Measurements from ENCODE around the gene IFIT3. TPM values are rescaled to one million over a fixed set of nuclear protein-coding genes. Genes with fewer than 3 reads are reported as not detected.

The IFIT3 gene
- total RNA-seq, 1 experiment from 2014 or later = 0.55 TPM

GRCh38 chr10:89357096-89357495 is 29.3 kb downstream of the IFIT3 start:
- H3K4me2 ChIP-seq (ENCODE audit: insufficient read depth, insufficient read length, low read length) = no peak overlapping the region

More at GRCh38 chr10:89357096-89357495, 29.3 kb downstream of the IFIT3 start:
- no CpG with 5 or more reads among the region's 1 CpG for whole genome bisulfite sequencing (ENCODE audit: extremely low coverage, insufficient read length, low lambda C conversion rate)
- H2AK5ac ChIP-seq (ENCODE audit: insufficient read length, low read length) = no peak overlapping the region
- TF ChIP-seq CTCF (conservative IDR thresholded peaks at IDR 0.05) = no peak
- no peak overlapping the region for H3K4ac ChIP-seq (ENCODE audit: low read depth, low read length)
- H3K23ac ChIP-seq (ENCODE audit: insufficient read length, low read depth, low read length) = no peak overlapping the region
- no peak overlapping the region for H2AFZ ChIP-seq (ENCODE audit: low read length)
- no peak for DNase-seq
- no peak overlapping the region for H3K4me3 Mint-ChIP-seq
- peaks cover 3% of the 10 kb centered on the region; the same call in 1 of the 2 replicates for H3K4me1 ChIP-seq (ENCODE audit: insufficient read depth, low read length)
- H3K27ac ChIP-seq (ENCODE audit: insufficient read length, low read depth, low read length) = no peak overlapping the region
- no peak overlapping the region for H4K5ac ChIP-seq (ENCODE audit: insufficient read length, low read depth, low read length)
- H2BK5ac ChIP-seq (ENCODE audit: insufficient read length, low read length) = no peak overlapping the region
- H4K91ac ChIP-seq (ENCODE audit: insufficient read length, low read depth, low read length) = no peak overlapping the region
- H2BK15ac ChIP-seq (ENCODE audit: low read depth, low read length) = no peak overlapping the region
- no peak overlapping the region; a peak in 1 of 7 replicates for H3K27ac Mint-ChIP-seq
- H3K14ac ChIP-seq (ENCODE audit: insufficient read depth, low read length) = no peak overlapping the region
- no peak overlapping the region for H2BK20ac ChIP-seq (ENCODE audit: low read depth, low read length, poor library complexity, severe bottlenecking)
- no peaks in the 10 kb centered on the region for H3K79me2 ChIP-seq (ENCODE audit: insufficient read depth, low read length)
- H3K79me1 ChIP-seq (ENCODE audit: insufficient read depth, low read depth, low read length, poor library complexity, severe bottlenecking) = no peaks in the 10 kb centered on the region
- H4K8ac ChIP-seq (replicated peaks; ENCODE audit: insufficient read length, low read depth, low read length) = no peak overlapping the region
- no peak overlapping the region for H2BK120ac ChIP-seq (ENCODE audit: low read depth, low read length, poor library complexity, severe bottlenecking)
- H3K36me3 Mint-ChIP-seq (ENCODE audit: insufficient read depth in 1 of 3, low read depth in 3 of 3) = peaks cover 0 to 10% (median 10%) of the 10 kb centered on the region in 3 experiments; a peak in 5 of 7 replicates
- H3K27me3 ChIP-seq (ENCODE audit: insufficient read depth, low read length) = no peaks in the 10 kb centered on the region
- H4K20me1 ChIP-seq (ENCODE audit: control insufficient read depth, insufficient read depth, insufficient read length) = no peaks in the 10 kb centered on the region
- H3K4me1 Mint-ChIP-seq = peaks cover 10 to 16% of the 10 kb centered on the region in 2 experiments
- H3K23me2 ChIP-seq (ENCODE audit: insufficient read length, low read depth, low read length, poor library complexity, severe bottlenecking) = no peaks in the 10 kb centered on the region
- no peak overlapping the region for H3K56ac ChIP-seq (ENCODE audit: insufficient read length, low read depth, low read length)
- no peak overlapping the region for H3K18ac ChIP-seq (ENCODE audit: insufficient read length, low read depth, low read length)
- H2BK12ac ChIP-seq (ENCODE audit: insufficient read length, low read depth, low read length) = no peak overlapping the region
- H3K9ac ChIP-seq (ENCODE audit: extremely low read depth, insufficient read length, low read length) = no peak overlapping the region
- peaks cover 2 to 12% of the 10 kb centered on the region in 2 experiments; a peak in 3 of 5 replicates for H3K9me3 Mint-ChIP-seq
- H3K9me3 ChIP-seq (ENCODE audit: control insufficient read depth, low read depth, low read length) = no peaks in the 10 kb centered on the region
- H3T11ph ChIP-seq (ENCODE audit: low read length) = no peak overlapping the region
- H3K27me3 Mint-ChIP-seq (ENCODE audit: low read depth) = no peaks in the 10 kb centered on the region

Measured in H9 (cell line).